WTC11 (cell line): ENCODE measurements around the gene TRPV2. TPM values are rescaled to one million over a fixed set of nuclear protein-coding genes. Genes with fewer than 3 reads are reported as not detected.
"Not testable (repeated sequence)": the region's sequence is repeated elsewhere in the genome, so short reads cannot be mapped to it uniquely, and the experiment has no call there.

ENCODE experiments used
- ATAC-seq: fragments of 200-7000 bp; cut with Tn5 transposase; 2 replicates; pipeline ENCODE4 v1.10.0; 2021; ENCODE audit warnings: mild to moderate bottlenecking, moderate library complexity
- CTCF ChIA-PET: fragments of 300-600 bp; sonication (Branson Sonifier 250); formaldehyde crosslinking; loops from one replicate; lab custom pipeline; 2021; ENCODE audit warnings: antibody characterized with exemption; lab: Charles Lee
- POLR2A ChIA-PET: fragments of 350-600 bp; sonication (Branson Sonifier 250); formaldehyde crosslinking; loops from one replicate; lab custom pipeline; 2021; ENCODE audit warnings: antibody characterized with exemption; lab: Charles Lee
- DNase-seq: peaks from one replicate; pipeline ENCODE4 v3.0.0; 2021; ENCODE audit warnings: low spot score
- H3K27ac Mint-ChIP-seq: 2 replicates; pipeline ENCODE4 v1.8.0; 2021; ENCODE audit warnings: mixed read lengths
- H3K27me3 Mint-ChIP-seq: 2 replicates; pipeline ENCODE4 v1.8.0; 2021; ENCODE audit warnings: low read depth, mild to moderate bottlenecking, moderate library complexity, mixed read lengths
- H3K36me3 Mint-ChIP-seq: 2 replicates; pipeline ENCODE4 v1.8.0; 2021; ENCODE audit warnings: mixed read lengths
- H3K4me1 Mint-ChIP-seq: 2 replicates; pipeline ENCODE4 v1.8.0; 2022; ENCODE audit warnings: mixed read lengths
- H3K4me3 Mint-ChIP-seq: 2 replicates; pipeline ENCODE4 v1.8.0; 2021; ENCODE audit warnings: mild to moderate bottlenecking, moderate library complexity, mixed read lengths
- H3K9me3 Mint-ChIP-seq: 2 replicates; pipeline ENCODE4 v1.8.0; 2021; ENCODE audit warnings: mixed read lengths
- CBFB ChIP-seq: sonication (generic); formaldehyde crosslinking; IDR thresholded peaks from 2 replicates; pipeline ENCODE4 v1.8.1; 2022; ENCODE audit warnings: mild to moderate bottlenecking, low read depth, missing genetic modification reagents
- CREB1 ChIP-seq: sonication (generic); formaldehyde crosslinking; IDR thresholded peaks from 2 replicates; pipeline ENCODE4 v1.8.0; 2023; ENCODE audit warnings: mild to moderate bottlenecking, missing genetic modification reagents
- CTCF ChIP-seq: fragments of 200-600 bp; IDR thresholded peaks from 2 replicates; pipeline ENCODE4 v1.8.0; 2022; ENCODE audit warnings: antibody characterized with exemption
- GRHL2 ChIP-seq: fragments of 250-450 bp; sonication (Bioruptor Pico); IDR thresholded peaks from 2 replicates; pipeline ENCODE4 v1.8.0; 2022; ENCODE audit warnings: mild to moderate bottlenecking, moderate library complexity; ENCODE audit not compliant: insufficient replicate concordance, severe bottlenecking
- IRF2 ChIP-seq: sonication (generic); formaldehyde crosslinking; IDR thresholded peaks from 2 replicates; pipeline ENCODE4 v1.8.0; 2022; ENCODE audit warnings: low read depth, missing genetic modification reagents, borderline replicate concordance
- JUN ChIP-seq: sonication (generic); formaldehyde crosslinking; IDR thresholded peaks from 2 replicates; pipeline ENCODE4 v1.8.0; 2023; ENCODE audit warnings: mild to moderate bottlenecking, missing genetic modification reagents
- OVOL2 ChIP-seq: fragments of 250-450 bp; sonication (Bioruptor Pico); IDR thresholded peaks from 2 replicates; pipeline ENCODE4 v1.9.0; 2021; ENCODE audit warnings: mild to moderate bottlenecking, borderline replicate concordance
- STAT6 ChIP-seq: sonication (generic); formaldehyde crosslinking; conservative IDR thresholded peaks from 2 replicates; pipeline ENCODE4 v1.8.1; 2023; ENCODE audit warnings: mild to moderate bottlenecking, low read depth, missing genetic modification reagents, moderate library complexity
- TEAD1 ChIP-seq: sonication (generic); formaldehyde crosslinking; IDR thresholded peaks from 2 replicates; pipeline ENCODE4 v1.8.0; 2022; ENCODE audit warnings: mild to moderate bottlenecking, missing genetic modification reagents
- USF1 ChIP-seq: sonication (generic); formaldehyde crosslinking; IDR thresholded peaks from 2 replicates; pipeline ENCODE4 v1.8.0; 2022; ENCODE audit warnings: mild to moderate bottlenecking, missing genetic modification reagents
- ZNF121 ChIP-seq: sonication (generic); formaldehyde crosslinking; IDR thresholded peaks from 2 replicates; pipeline ENCODE4 v1.8.0; 2023; ENCODE audit warnings: missing genetic modification reagents
- ZNF263 ChIP-seq: sonication (generic); formaldehyde crosslinking; IDR thresholded peaks from 2 replicates; pipeline ENCODE4 v1.8.1; 2022; ENCODE audit warnings: low read depth, mild to moderate bottlenecking, moderate library complexity, missing genetic modification reagents
- total RNA-seq: library from RNA; stranded (reverse); gene quantifications from 3 replicates; pipeline ENCODE4 v1.2.3, GENCODE V29; 2021
- TF ChIP-seq, protein P1 (sequence below): sonication (generic); formaldehyde crosslinking; IDR thresholded peaks from 2 replicates; pipeline ENCODE4 v1.8.0; 2023; ENCODE audit warnings: missing genetic modification reagents
- TF ChIP-seq, protein P2 (sequence below): sonication (generic); formaldehyde crosslinking; IDR thresholded peaks from 2 replicates; pipeline ENCODE4 v1.8.0; 2023; ENCODE audit warnings: missing genetic modification reagents, mild to moderate bottlenecking, borderline replicate concordance
- TF ChIP-seq, protein P3 (sequence below): fragments of 250-450 bp; sonication (Bioruptor Pico); IDR thresholded peaks from 2 replicates; pipeline ENCODE4 v1.8.0; 2021; ENCODE audit warnings: mild to moderate bottlenecking
- TF ChIP-seq, protein P4 (sequence below): sonication (generic); formaldehyde crosslinking; IDR thresholded peaks from 2 replicates; pipeline ENCODE4 v1.8.1; 2022; ENCODE audit warnings: low read depth, mild to moderate bottlenecking, moderate library complexity, missing genetic modification reagents, borderline replicate concordance

Gene TRPV2
- total RNA-seq, 1 experiment from 2014 or later = 3.5 TPM

DNA sequence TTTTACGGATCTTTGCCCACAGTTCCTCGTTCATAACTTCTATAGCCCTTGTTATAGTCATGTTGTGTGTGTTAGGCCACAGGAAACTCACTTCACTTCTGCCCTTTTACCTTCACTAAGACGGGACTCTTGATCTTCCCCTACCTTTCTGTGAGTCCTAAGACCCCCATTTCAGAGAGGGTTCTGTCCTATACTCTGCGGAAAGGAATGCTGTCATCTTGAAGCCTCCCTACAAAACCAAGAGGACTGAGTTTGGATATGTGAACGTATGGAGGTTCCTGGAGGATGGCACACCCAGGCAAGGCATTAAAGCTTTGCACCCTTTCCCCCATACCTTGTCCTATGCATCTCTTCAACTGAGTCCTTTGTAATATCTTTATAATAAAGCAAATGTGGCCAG, 30.8 kb upstream of the TRPV2 start:
- ATAC-seq = no peak
- Mint-ChIP-seq H3K4me1 (peaks cover 30% of the 10 kb centered on the region), H3K36me3 (peaks cover 28% of the 10 kb centered on the region), H3K27ac (peak overlapping the region; percentile 32), H3K4me3 (no peak overlapping the region), H3K9me3 (no peaks in the 10 kb centered on the region), H3K27me3 (no peaks in the 10 kb centered on the region; the same call in 1 of the 2 replicates)
- DNase-seq = no peak
- ChIA-PET CTCF (interaction anchor here (1.1 to 2.1 kb wide), 2 partner anchors 21 to 43 kb away, joined by 3 to 25 read pairs; no protein-coding TSS in a partner anchor), POLR2A (no interaction called here)
- TF ChIP-seq ZNF263 (CRISPR knock-in tag) = no peak
- no peak for TF ChIP-seq TEAD1
- TF ChIP-seq OVOL2 (CRISPR knock-in tag) = no peak

DNA sequence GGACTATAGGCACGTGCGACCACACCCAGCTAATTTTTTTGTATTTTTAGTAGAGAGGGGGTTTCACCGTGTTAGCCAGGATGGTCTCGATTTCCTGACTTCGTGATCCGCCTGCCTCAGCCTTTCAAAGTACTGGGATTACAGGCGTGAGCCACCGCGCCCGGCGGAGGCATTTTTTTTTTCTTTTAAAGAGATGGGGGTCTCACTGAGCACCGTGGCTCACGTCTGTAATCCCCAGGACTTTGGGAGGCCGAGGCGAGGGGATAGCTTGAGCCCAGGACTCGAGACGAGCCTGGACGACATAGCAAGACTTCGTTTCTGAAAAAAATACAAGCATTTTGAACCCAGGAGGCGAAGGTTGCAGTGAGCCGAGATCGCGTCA, 29.3 kb upstream of the TRPV2 start:
- not testable (repeated sequence) for DNase-seq, ATAC-seq, H3K9me3 Mint-ChIP-seq, H3K27me3 Mint-ChIP-seq
- CTCF ChIA-PET = interaction anchor here (0.7 to 2.1 kb wide), 3 partner anchors 22 to 95 kb away, joined by 3 to 25 read pairs (median 5); no protein-coding TSS in a partner anchor
- H3K4me3 Mint-ChIP-seq = peak overlapping the region; percentile 90
- peaks cover 28% of the 10 kb centered on the region for H3K36me3 Mint-ChIP-seq
- POLR2A ChIA-PET = interaction anchor here (0.7 kb wide), 1 partner anchor 67 kb away, joined by 3 read pairs; no protein-coding TSS in a partner anchor
- H3K4me1 Mint-ChIP-seq = peaks cover 30% of the 10 kb centered on the region
- peak overlapping the region; percentile 100 for H3K27ac Mint-ChIP-seq

DNA sequence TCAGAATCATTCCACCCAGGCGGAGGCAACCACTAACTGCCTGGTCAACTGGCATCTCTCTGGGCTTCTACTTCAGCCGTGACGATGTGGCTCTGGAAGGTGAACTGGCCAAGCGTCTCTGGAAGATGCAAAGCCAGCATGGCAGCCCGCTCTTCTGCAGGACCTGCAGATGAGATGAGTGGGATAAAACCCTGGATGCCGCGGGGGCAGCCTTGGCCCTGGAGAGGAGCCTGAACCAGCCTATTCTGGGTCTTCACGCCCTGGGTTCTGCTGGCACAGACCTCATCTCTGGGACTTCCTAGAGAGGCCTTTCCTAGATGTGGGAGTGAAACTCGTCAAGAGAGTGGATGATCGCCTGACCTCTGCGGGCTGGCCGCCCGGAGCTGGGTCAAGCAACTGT, 23.9 kb upstream of the TRPV2 start:
- H3K4me1 Mint-ChIP-seq = peaks cover 7% of the 10 kb centered on the region
- DNase-seq = no peak
- no peak overlapping the region for H3K27ac Mint-ChIP-seq
- ChIA-PET POLR2A (no interaction called here), CTCF (interaction anchor here (0.5 to 1.0 kb wide), 2 partner anchors 24 to 50 kb away, joined by 3 to 4 read pairs; partner anchors contain the start of gene TRPV2)
- no peak overlapping the region for H3K4me3 Mint-ChIP-seq
- ATAC-seq = no peak
- no peaks in the 10 kb centered on the region; the same call in 1 of the 2 replicates for H3K36me3 Mint-ChIP-seq
- no peaks in the 10 kb centered on the region for H3K9me3 Mint-ChIP-seq
- H3K27me3 Mint-ChIP-seq = no peaks in the 10 kb centered on the region; the same call in none of the 2 replicates
- no peak for TF ChIP-seq GRHL2 (CRISPR knock-in tag)
- TF ChIP-seq, protein P1, sequence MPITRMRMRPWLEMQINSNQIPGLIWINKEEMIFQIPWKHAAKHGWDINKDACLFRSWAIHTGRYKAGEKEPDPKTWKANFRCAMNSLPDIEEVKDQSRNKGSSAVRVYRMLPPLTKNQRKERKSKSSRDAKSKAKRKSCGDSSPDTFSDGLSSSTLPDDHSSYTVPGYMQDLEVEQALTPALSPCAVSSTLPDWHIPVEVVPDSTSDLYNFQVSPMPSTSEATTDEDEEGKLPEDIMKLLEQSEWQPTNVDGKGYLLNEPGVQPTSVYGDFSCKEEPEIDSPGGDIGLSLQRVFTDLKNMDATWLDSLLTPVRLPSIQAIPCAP (CRISPR knock-in tag) = no peak
- no peak for TF ChIP-seq STAT6 (CRISPR knock-in tag)
- no peak for TF ChIP-seq CTCF
- no peak for TF ChIP-seq CREB1 (CRISPR knock-in tag)
- no peak for TF ChIP-seq CBFB (CRISPR knock-in tag)
- no peak for TF ChIP-seq IRF2
- TF ChIP-seq, protein P2, sequence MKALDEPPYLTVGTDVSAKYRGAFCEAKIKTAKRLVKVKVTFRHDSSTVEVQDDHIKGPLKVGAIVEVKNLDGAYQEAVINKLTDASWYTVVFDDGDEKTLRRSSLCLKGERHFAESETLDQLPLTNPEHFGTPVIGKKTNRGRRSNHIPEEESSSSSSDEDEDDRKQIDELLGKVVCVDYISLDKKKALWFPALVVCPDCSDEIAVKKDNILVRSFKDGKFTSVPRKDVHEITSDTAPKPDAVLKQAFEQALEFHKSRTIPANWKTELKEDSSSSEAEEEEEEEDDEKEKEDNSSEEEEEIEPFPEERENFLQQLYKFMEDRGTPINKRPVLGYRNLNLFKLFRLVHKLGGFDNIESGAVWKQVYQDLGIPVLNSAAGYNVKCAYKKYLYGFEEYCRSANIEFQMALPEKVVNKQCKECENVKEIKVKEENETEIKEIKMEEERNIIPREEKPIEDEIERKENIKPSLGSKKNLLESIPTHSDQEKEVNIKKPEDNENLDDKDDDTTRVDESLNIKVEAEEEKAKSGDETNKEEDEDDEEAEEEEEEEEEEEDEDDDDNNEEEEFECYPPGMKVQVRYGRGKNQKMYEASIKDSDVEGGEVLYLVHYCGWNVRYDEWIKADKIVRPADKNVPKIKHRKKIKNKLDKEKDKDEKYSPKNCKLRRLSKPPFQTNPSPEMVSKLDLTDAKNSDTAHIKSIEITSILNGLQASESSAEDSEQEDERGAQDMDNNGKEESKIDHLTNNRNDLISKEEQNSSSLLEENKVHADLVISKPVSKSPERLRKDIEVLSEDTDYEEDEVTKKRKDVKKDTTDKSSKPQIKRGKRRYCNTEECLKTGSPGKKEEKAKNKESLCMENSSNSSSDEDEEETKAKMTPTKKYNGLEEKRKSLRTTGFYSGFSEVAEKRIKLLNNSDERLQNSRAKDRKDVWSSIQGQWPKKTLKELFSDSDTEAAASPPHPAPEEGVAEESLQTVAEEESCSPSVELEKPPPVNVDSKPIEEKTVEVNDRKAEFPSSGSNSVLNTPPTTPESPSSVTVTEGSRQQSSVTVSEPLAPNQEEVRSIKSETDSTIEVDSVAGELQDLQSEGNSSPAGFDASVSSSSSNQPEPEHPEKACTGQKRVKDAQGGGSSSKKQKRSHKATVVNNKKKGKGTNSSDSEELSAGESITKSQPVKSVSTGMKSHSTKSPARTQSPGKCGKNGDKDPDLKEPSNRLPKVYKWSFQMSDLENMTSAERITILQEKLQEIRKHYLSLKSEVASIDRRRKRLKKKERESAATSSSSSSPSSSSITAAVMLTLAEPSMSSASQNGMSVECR (CRISPR knock-in tag) = no peak
- TF ChIP-seq, protein P3, sequence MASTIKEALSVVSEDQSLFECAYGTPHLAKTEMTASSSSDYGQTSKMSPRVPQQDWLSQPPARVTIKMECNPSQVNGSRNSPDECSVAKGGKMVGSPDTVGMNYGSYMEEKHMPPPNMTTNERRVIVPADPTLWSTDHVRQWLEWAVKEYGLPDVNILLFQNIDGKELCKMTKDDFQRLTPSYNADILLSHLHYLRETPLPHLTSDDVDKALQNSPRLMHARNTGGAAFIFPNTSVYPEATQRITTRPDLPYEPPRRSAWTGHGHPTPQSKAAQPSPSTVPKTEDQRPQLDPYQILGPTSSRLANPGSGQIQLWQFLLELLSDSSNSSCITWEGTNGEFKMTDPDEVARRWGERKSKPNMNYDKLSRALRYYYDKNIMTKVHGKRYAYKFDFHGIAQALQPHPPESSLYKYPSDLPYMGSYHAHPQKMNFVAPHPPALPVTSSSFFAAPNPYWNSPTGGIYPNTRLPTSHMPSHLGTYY (CRISPR knock-in tag) = no peak
- TF ChIP-seq JUN (CRISPR knock-in tag) = no peak
- TF ChIP-seq, protein P4, sequence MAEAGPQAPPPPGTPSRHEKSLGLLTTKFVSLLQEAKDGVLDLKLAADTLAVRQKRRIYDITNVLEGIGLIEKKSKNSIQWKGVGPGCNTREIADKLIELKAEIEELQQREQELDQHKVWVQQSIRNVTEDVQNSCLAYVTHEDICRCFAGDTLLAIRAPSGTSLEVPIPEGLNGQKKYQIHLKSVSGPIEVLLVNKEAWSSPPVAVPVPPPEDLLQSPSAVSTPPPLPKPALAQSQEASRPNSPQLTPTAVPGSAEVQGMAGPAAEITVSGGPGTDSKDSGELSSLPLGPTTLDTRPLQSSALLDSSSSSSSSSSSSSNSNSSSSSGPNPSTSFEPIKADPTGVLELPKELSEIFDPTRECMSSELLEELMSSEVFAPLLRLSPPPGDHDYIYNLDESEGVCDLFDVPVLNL (CRISPR knock-in tag) = no peak
- no peak for TF ChIP-seq ZNF121
- TF ChIP-seq USF1 (CRISPR knock-in tag) = no peak
